GM12878 (cell line): ENCODE measurements around the gene DIAPH3. TPM values are rescaled to one million over a fixed set of nuclear protein-coding genes. Genes with fewer than 3 reads are reported as not detected.

ENCODE experiments used
- ATAC-seq: fragments of 200-7000 bp; cut with Tn5 transposase; 3 replicates; pipeline ENCODE4 v1.9.1; 2020; ENCODE audit warnings: mild to moderate bottlenecking, moderate library complexity
- BruUV-seq: library from RNA; stranded (reverse); fragments of 400-500 nt; replicated peaks from 2 replicates; lab custom pipeline; 2021; lab: Mats Ljungman, UMichigan
- CTCF ChIA-PET: fragments of 300-600 bp; sonication (Branson Sonifier 250); formaldehyde crosslinking; extraction: SDS; loops from one replicate; lab custom pipeline; 2021; ENCODE audit warnings: inconsistent platforms; lab: Yijun Ruan, JAX
- POLR2A ChIA-PET: fragments of 350-600 bp; formaldehyde crosslinking; extraction: SDS; loops from one replicate; lab custom pipeline; 2021; ENCODE audit warnings: inconsistent platforms; lab: Charles Lee
- RAD21 ChIA-PET: fragments of 300-600 bp; sonication (Branson Sonifier 250); formaldehyde crosslinking; loops from one replicate; lab custom pipeline; 2023; ENCODE audit warnings: antibody characterized with exemption; ENCODE audit not compliant: unreplicated experiment; lab: Charles Lee
- SMC1A ChIA-PET: fragments of 300-600 bp; sonication (Branson Sonifier 250); formaldehyde crosslinking; loops from one replicate; lab custom pipeline; 2023; ENCODE audit not compliant: unreplicated experiment, uncharacterized antibody; lab: Charles Lee
- DNase-seq: peaks from one replicate; pipeline ENCODE4 v3.0.0-alpha.2; 2011; ENCODE audit warnings: low read depth, low spot score
- FAIRE-seq: peaks from 3 replicates; lab custom pipeline; 2011; peaks lifted over from hg19 to GRCh38; lab: Jason Lieb, UNC
- H2AFZ ChIP-seq: 2 replicates; pipeline ENCODE4 v1.6.0; 2011; ENCODE audit warnings: low read depth, low read length, control low read depth; ENCODE audit not compliant: control insufficient read depth
- H3K27ac ChIP-seq: 2 replicates; pipeline ENCODE4 v1.5.1; 2011; ENCODE audit warnings: control low read depth; ENCODE audit not compliant: control insufficient read depth, insufficient read depth
- H3K27me3 ChIP-seq, 2 experiments: replicated peaks in 1 of 2; 2 replicates each; pipeline versions ENCODE4 v1.6.0 to v1.6.1; 2011; ENCODE audit warnings: low read length in 1 of 2; ENCODE audit not compliant: control insufficient read depth in 2 of 2, insufficient read depth in 2 of 2
- H3K36me3 ChIP-seq, 2 experiments: 2 replicates each; pipeline ENCODE4 v1.5.1; 2011; ENCODE audit warnings: low read length in 1 of 2; ENCODE audit not compliant: control insufficient read depth in 2 of 2, insufficient read depth in 2 of 2
- H3K4me1 ChIP-seq: 2 replicates; pipeline ENCODE4 v1.6.1; 2011; ENCODE audit warnings: mild to moderate bottlenecking, low read length, moderate library complexity, mixed read lengths; ENCODE audit not compliant: control insufficient read depth, insufficient read depth
- H3K4me2 ChIP-seq: 2 replicates; pipeline ENCODE4 v1.6.0; 2011; ENCODE audit warnings: control low read depth; ENCODE audit not compliant: control insufficient read depth, insufficient read depth
- H3K4me3 ChIP-seq: fragments of 200-600 bp; sonication (generic); 2 replicates; pipeline ENCODE4 v1.5.1; 2016
- H3K79me2 ChIP-seq: 2 replicates; pipeline ENCODE4 v1.6.0; 2011; ENCODE audit warnings: low read length; ENCODE audit not compliant: control insufficient read depth, insufficient read depth
- H3K9ac ChIP-seq: 2 replicates; pipeline ENCODE4 v1.8.0; 2011; ENCODE audit warnings: low read length, control low read depth, mixed read lengths; ENCODE audit not compliant: control insufficient read depth, insufficient read depth
- H3K9me3 ChIP-seq: replicated peaks from 3 replicates; pipeline ENCODE4 v1.5.1; 2011; ENCODE audit warnings: mild to moderate bottlenecking, low read length; ENCODE audit not compliant: control insufficient read depth, insufficient read depth
- H4K20me1 ChIP-seq: 2 replicates; pipeline ENCODE4 v1.6.0; 2011; ENCODE audit not compliant: control insufficient read depth, insufficient read depth
- CHD4 ChIP-seq: fragments of 200-600 bp; sonication (generic); IDR thresholded peaks from 2 replicates; pipeline ENCODE4 v1.6.1; 2016; ENCODE audit warnings: mild to moderate bottlenecking
- HDAC6 ChIP-seq: fragments of 200-600 bp; sonication (generic); IDR thresholded peaks from one replicate; pipeline ENCODE4 v1.8.0; 2017; ENCODE audit warnings: antibody characterized with exemption; ENCODE audit not compliant: unreplicated experiment
- JUNB ChIP-seq: IDR thresholded peaks from 2 replicates; pipeline ENCODE4 v1.6.1; 2016; ENCODE audit warnings: antibody characterized with exemption, mild to moderate bottlenecking
- MEF2A ChIP-seq: IDR thresholded peaks from 2 replicates; pipeline ENCODE4 v1.6.1; 2011; ENCODE audit warnings: low read depth, mild to moderate bottlenecking, low read length, moderate library complexity; ENCODE audit not compliant: insufficient read depth
- POLR2A ChIP-seq: IDR thresholded peaks from 2 replicates; pipeline ENCODE4 v1.6.1; 2011; ENCODE audit warnings: low read depth, mild to moderate bottlenecking, low read length
- RAD21 ChIP-seq: IDR thresholded peaks from 2 replicates; pipeline ENCODE4 v1.6.1; 2011; ENCODE audit warnings: mild to moderate bottlenecking, low read depth, low read length, moderate library complexity; ENCODE audit not compliant: insufficient read depth
- STAT1 ChIP-seq: fragments of 450-650 bp; conservative IDR thresholded peaks from 2 replicates; pipeline ENCODE4 v1.6.1; 2014; ENCODE audit warnings: antibody characterized with exemption, mild to moderate bottlenecking
- in situ Hi-C: fragments of 300-500 bp; cut with MboI; formaldehyde crosslinking; loops from 9 replicates; pipeline ENCODE4 v1.14.3; 2018; ENCODE audit warnings: mixed read lengths
- intact Hi-C: fragments of 100-400 bp; cut with micrococcal nuclease; formaldehyde crosslinking; loops from one replicate; pipeline ENCODE4 v1.14.2; 2022; ENCODE audit not compliant: unreplicated experiment
- polyA plus RNA-seq, 11 experiments: library from polyadenylated mRNA; depleted of rRNA in 4 of 11; unstranded in 6 of 11; stranded (reverse) in 5 of 11; fragments of >200 nt; fragmentation: Nextera tagmentation in 4 of 11; fragmentation: Illumina TruSeq in 1 of 11; extraction: Ambion mirVana in 4 of 11; extraction: Trizol in 1 of 11; gene quantifications; 1 replicate in 1 of 11; 2 replicates in 10 of 11; pipeline versions ENCODE4 v1.2.1 to v1.2.3, GENCODE V29; 2011 to 2016; ENCODE audit warnings: inconsistent platforms in 2 of 11, missing spikeins in 2 of 11, low read depth in 1 of 11
- total RNA-seq, 4 experiments: library from RNA; depleted of rRNA in 3 of 4; stranded (reverse); fragments of >200 nt in 3 of 4; fragmentation: Illumina TruSeq in 1 of 4; extraction: Trizol in 1 of 4; gene quantifications; 2 replicates each; pipeline versions ENCODE4 v1.2.1 to v1.2.3, GENCODE V29; 2013 to 2021
- TF ChIP-seq, protein P1 (sequence below): IDR thresholded peaks from 2 replicates; pipeline ENCODE4 v1.6.1; 2012; ENCODE audit warnings: low read depth, low read length, improper control_type of control experiment
- TF ChIP-seq, protein P2 (sequence below): fragments of 450-650 bp; formaldehyde crosslinking; IDR thresholded peaks from 2 replicates; pipeline ENCODE4 v1.4.0; 2022; ENCODE audit warnings: mild to moderate bottlenecking, moderate library complexity
- TF ChIP-seq, protein P3 (sequence below): fragments of 450-650 bp; IDR thresholded peaks from 2 replicates; pipeline ENCODE4 v1.6.1; 2018; ENCODE audit warnings: borderline replicate concordance, mild to moderate bottlenecking; ENCODE audit not compliant: partially characterized antibody
- TF ChIP-seq, protein P4 (sequence below): IDR thresholded peaks from 2 replicates; pipeline ENCODE4 v1.6.1; 2012; ENCODE audit warnings: improper control_type of control experiment, low read depth, low read length; ENCODE audit not compliant: insufficient replicate concordance

DIAPH3 gene
- total and polyA plus RNA-seq, 10 of the 15 experiments (the other 5 are each of a cell fraction or from before 2014, with no cell fraction given) = 10.1 to 25.2 (median 15.4) TPM

DNA sequence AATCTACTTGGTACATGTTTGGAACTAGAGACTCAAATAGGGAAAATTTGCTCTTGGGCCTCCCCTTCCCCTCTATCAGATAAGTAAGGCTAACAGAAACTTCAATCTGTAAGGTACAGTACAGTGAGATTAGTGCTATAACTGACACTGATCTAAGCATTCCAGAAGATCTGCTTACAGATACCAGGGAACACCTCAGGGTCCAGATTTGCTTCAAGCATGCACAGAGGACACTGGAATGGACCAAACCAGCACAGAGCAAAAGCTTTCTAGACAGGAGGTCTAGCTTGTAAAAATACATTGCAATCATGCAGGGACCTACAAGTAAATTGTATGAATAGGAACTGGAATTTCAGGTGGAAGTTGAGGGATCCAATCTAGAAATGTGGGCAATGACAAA is 16.4 kb downstream of the DIAPH3 start:
- no peak overlapping the region for H3K27ac ChIP-seq
- no peaks in the 10 kb centered on the region for H3K27me3 ChIP-seq
- DNase-seq (no peak), ATAC-seq (no peak), FAIRE-seq (no peak)
- CTCF ChIA-PET = no interaction called here
- H3K4me1 ChIP-seq = no peaks in the 10 kb centered on the region
- H3K9me3 ChIP-seq = no peaks in the 10 kb centered on the region
- H3K79me2 ChIP-seq = peaks cover 11% of the 10 kb centered on the region
- intact Hi-C loops = no loop called here
- H3K4me3 ChIP-seq = no peak overlapping the region
- no peak overlapping the region for H3K9ac ChIP-seq
- SMC1A ChIA-PET = interaction anchor here (0.7 to 2.4 kb wide), 4 partner anchors 7 to 104 kb away, joined by 3 to 10 read pairs (median 6); no protein-coding TSS in a partner anchor
- BruUV-seq = no TSS peak
- no peak overlapping the region for H2AFZ ChIP-seq
- in situ Hi-C loops = no loop called here
- RAD21 ChIA-PET = no interaction called here
- no peaks in the 10 kb centered on the region for H4K20me1 ChIP-seq
- POLR2A ChIA-PET = no interaction called here
- no peak overlapping the region for H3K4me2 ChIP-seq
- H3K36me3 ChIP-seq = no peaks in the 10 kb centered on the region
- TF ChIP-seq, protein P1, sequence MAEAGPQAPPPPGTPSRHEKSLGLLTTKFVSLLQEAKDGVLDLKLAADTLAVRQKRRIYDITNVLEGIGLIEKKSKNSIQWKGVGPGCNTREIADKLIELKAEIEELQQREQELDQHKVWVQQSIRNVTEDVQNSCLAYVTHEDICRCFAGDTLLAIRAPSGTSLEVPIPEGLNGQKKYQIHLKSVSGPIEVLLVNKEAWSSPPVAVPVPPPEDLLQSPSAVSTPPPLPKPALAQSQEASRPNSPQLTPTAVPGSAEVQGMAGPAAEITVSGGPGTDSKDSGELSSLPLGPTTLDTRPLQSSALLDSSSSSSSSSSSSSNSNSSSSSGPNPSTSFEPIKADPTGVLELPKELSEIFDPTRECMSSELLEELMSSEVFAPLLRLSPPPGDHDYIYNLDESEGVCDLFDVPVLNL = no peak
- TF ChIP-seq, protein P2, sequence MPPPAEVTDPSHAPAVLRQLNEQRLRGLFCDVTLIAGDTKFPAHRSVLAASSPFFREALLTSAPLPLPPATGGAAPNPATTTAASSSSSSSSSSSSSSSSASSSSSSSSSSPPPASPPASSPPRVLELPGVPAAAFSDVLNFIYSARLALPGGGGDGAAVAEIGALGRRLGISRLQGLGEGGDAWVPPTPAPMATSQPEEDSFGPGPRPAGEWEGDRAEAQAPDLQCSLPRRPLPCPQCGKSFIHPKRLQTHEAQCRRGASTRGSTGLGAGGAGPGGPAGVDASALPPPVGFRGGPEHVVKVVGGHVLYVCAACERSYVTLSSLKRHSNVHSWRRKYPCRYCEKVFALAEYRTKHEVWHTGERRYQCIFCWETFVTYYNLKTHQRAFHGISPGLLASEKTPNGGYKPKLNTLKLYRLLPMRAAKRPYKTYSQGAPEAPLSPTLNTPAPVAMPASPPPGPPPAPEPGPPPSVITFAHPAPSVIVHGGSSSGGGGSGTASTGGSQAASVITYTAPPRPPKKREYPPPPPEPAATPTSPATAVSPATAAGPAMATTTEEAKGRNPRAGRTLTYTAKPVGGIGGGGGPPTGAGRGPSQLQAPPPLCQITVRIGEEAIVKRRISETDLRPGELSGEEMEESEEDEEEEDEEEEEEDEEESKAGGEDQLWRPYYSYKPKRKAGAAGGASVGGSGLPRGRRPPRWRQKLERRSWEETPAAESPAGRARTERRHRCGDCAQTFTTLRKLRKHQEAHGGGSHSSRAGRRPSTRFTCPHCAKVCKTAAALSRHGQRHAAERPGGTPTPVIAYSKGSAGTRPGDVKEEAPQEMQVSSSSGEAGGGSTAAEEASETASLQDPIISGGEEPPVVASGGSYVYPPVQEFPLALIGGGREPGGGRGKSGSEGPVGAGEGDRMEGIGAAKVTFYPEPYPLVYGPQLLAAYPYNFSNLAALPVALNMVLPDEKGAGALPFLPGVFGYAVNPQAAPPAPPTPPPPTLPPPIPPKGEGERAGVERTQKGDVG = no peak
- TF ChIP-seq, protein P3, sequence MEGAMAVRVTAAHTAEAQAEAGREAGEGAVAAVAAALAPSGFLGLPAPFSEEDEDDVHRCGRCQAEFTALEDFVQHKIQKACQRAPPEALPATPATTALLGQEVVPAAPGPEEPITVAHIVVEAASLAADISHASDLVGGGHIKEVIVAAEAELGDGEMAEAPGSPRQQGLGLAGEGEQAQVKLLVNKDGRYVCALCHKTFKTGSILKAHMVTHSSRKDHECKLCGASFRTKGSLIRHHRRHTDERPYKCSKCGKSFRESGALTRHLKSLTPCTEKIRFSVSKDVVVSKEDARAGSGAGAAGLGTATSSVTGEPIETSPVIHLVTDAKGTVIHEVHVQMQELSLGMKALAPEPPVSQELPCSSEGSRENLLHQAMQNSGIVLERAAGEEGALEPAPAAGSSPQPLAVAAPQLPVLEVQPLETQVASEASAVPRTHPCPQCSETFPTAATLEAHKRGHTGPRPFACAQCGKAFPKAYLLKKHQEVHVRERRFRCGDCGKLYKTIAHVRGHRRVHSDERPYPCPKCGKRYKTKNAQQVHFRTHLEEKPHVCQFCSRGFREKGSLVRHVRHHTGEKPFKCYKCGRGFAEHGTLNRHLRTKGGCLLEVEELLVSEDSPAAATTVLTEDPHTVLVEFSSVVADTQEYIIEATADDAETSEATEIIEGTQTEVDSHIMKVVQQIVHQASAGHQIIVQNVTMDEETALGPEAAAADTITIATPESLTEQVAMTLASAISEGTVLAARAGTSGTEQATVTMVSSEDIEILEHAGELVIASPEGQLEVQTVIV = no peak
- TF ChIP-seq HDAC6 (no peak), JUNB (no peak), RAD21 (no peak), CHD4 (no peak), MEF2A (no peak), STAT1 (no peak), POLR2A (no peak)
- TF ChIP-seq, protein P4, sequence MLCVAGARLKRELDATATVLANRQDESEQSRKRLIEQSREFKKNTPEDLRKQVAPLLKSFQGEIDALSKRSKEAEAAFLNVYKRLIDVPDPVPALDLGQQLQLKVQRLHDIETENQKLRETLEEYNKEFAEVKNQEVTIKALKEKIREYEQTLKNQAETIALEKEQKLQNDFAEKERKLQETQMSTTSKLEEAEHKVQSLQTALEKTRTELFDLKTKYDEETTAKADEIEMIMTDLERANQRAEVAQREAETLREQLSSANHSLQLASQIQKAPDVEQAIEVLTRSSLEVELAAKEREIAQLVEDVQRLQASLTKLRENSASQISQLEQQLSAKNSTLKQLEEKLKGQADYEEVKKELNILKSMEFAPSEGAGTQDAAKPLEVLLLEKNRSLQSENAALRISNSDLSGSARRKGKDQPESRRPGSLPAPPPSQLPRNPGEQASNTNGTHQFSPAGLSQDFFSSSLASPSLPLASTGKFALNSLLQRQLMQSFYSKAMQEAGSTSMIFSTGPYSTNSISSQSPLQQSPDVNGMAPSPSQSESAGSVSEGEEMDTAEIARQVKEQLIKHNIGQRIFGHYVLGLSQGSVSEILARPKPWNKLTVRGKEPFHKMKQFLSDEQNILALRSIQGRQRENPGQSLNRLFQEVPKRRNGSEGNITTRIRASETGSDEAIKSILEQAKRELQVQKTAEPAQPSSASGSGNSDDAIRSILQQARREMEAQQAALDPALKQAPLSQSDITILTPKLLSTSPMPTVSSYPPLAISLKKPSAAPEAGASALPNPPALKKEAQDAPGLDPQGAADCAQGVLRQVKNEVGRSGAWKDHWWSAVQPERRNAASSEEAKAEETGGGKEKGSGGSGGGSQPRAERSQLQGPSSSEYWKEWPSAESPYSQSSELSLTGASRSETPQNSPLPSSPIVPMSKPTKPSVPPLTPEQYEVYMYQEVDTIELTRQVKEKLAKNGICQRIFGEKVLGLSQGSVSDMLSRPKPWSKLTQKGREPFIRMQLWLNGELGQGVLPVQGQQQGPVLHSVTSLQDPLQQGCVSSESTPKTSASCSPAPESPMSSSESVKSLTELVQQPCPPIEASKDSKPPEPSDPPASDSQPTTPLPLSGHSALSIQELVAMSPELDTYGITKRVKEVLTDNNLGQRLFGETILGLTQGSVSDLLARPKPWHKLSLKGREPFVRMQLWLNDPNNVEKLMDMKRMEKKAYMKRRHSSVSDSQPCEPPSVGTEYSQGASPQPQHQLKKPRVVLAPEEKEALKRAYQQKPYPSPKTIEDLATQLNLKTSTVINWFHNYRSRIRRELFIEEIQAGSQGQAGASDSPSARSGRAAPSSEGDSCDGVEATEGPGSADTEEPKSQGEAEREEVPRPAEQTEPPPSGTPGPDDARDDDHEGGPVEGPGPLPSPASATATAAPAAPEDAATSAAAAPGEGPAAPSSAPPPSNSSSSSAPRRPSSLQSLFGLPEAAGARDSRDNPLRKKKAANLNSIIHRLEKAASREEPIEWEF = no peak
